Measurements from ENCODE around the gene DPYSL5. TPM values are rescaled to one million over a fixed set of nuclear protein-coding genes. Genes with fewer than 3 reads are reported as not detected.

DPYSL5 gene
- total and polyA plus RNA-seq, 4 donors, result not detected

DNA sequence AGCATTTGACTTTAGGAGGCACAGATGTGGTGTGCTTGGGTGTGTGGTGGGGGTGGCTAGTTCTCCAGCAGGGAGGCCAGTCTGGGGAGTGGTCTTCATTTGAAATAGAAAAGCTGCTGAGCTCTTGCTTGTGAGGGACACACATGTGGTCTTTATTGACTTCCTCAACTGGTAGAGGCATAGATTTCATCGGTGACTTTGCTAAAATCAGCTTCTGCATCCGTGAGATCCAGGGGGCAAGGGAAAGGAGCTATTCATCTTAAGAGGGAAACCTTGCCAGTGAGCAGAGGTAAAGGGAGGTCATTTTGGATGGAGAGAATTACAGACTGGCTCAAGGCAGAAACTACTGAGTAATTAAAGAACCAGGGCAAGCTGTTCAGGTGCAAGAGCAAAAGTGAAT is 127.2 kb downstream of the DPYSL5 start:
- no peaks in the 10 kb centered on the region for H3K27me3 ChIP-seq (ENCODE audit: control insufficient read depth in 1 of 2, insufficient read depth in 2 of 2, low read length in 1 of 2)
- H3K27ac ChIP-seq (ENCODE audit: low read depth in 1 of 2, low read length in 2 of 2), result no peak overlapping the region
- no peaks in the 10 kb centered on the region for H3K4me1 ChIP-seq (ENCODE audit: control insufficient read depth in 1 of 2, insufficient read depth in 2 of 2, low read length in 2 of 2)
- H3K9me3 ChIP-seq (ENCODE audit: control insufficient read depth, low read length), result no peaks in the 10 kb centered on the region
- WGBS, 2 donors, result 58 to 61% methylated on average over 2 of the region's 2 CpGs
- intact Hi-C loops (cut with DNase I), result loop anchor here in 1 of 2 donors (5.0 kb wide), 1 partner anchor 42 kb away; no protein-coding TSS in a partner anchor
- no peak overlapping the region for H3K4me3 ChIP-seq (ENCODE audit: low read length in 2 of 2)
- no peaks in the 10 kb centered on the region for H3K36me3 ChIP-seq (ENCODE audit: control insufficient read depth in 1 of 2, insufficient read depth in 2 of 2, low read length in 1 of 2)
- DNase-seq (no peak), ATAC-seq (ENCODE audit: low FRiP score) (no peak)

DNA sequence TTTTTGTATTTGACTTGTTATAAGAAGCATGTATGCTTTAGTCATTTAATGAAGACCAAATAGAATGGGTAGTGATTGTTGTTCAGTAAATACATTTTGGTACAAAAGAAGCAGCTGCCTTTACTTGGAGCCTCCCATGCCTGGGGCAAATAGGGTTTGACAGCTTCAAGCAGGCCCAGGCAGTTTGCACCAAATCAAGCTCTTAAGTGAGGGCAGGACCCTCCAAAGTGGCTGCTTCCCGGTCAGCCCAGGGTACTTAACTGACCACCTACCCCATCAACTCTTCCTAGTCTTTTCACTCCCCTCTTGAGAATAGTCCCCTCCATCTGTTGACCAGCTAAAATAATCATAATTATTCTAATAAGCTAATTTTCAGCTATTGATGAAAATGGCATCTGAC is 127.7 kb downstream of the DPYSL5 start:
- ATAC-seq (ENCODE audit: low FRiP score), result no peak
- no peaks in the 10 kb centered on the region for H3K36me3 ChIP-seq (ENCODE audit: control insufficient read depth in 1 of 2, insufficient read depth in 2 of 2, low read length in 1 of 2)
- DNase-seq, result no peak
- no peak overlapping the region for H3K4me3 ChIP-seq (ENCODE audit: low read length in 2 of 2)
- intact Hi-C loops (cut with DNase I), result loop anchor here in 1 of 2 donors (5.0 kb wide), 1 partner anchor 42 kb away; no protein-coding TSS in a partner anchor
- no peaks in the 10 kb centered on the region for H3K4me1 ChIP-seq (ENCODE audit: control insufficient read depth in 1 of 2, insufficient read depth in 2 of 2, low read length in 2 of 2)
- 74 to 90% methylated on average over 1 of the region's 1 CpG for WGBS, 2 donors
- no peak overlapping the region for H3K27ac ChIP-seq (ENCODE audit: low read depth in 1 of 2, low read length in 2 of 2)
- H3K9me3 ChIP-seq (ENCODE audit: control insufficient read depth, low read length), result no peaks in the 10 kb centered on the region
- no peaks in the 10 kb centered on the region for H3K27me3 ChIP-seq (ENCODE audit: control insufficient read depth in 1 of 2, insufficient read depth in 2 of 2, low read length in 1 of 2)

DNA sequence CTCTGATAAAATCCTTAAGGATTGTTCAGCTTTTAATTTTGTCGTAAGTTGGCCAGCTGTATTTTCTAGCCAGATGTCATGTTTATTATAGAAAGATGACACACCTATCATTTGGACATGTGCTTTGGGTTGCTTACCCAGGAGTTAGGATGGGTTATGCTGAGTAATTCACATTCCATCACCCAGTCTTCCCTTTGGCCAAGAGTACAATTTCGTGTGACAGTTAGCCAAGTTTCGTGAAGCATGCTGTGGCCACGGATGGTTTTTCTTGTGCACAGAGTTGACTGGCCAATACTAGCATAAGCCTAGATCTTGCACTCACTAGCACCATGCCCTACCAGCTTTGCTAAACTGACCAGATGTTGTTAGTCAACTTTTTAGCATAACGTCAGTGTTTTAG is 128.3 kb downstream of the DPYSL5 start:
- DNase-seq, result no peak
- H3K36me3 ChIP-seq (ENCODE audit: control insufficient read depth in 1 of 2, insufficient read depth in 2 of 2, low read length in 1 of 2), result no peaks in the 10 kb centered on the region
- no peak for ATAC-seq (ENCODE audit: low FRiP score)
- H3K27me3 ChIP-seq (ENCODE audit: control insufficient read depth in 1 of 2, insufficient read depth in 2 of 2, low read length in 1 of 2), result no peaks in the 10 kb centered on the region
- intact Hi-C loops (cut with DNase I), result loop anchor here in 1 of 2 donors (5.0 kb wide), 1 partner anchor 41 kb away; no protein-coding TSS in a partner anchor
- 81 to 84% methylated on average over 5 of the region's 5 CpGs for WGBS, 2 donors
- no peaks in the 10 kb centered on the region for H3K9me3 ChIP-seq (ENCODE audit: control insufficient read depth, low read length)
- H3K4me1 ChIP-seq (ENCODE audit: control insufficient read depth in 1 of 2, insufficient read depth in 2 of 2, low read length in 2 of 2), result no peaks in the 10 kb centered on the region
- no peak overlapping the region for H3K27ac ChIP-seq (ENCODE audit: low read depth in 1 of 2, low read length in 2 of 2)
- no peak overlapping the region for H3K4me3 ChIP-seq (ENCODE audit: low read length in 2 of 2)

- Histone ChIP-seq H3K4me1 (ENCODE audit: control insufficient read depth in 1 of 2, insufficient read depth in 2 of 2, low read length in 2 of 2) (no peaks in the 10 kb centered on the region), H3K36me3 (ENCODE audit: control insufficient read depth in 1 of 2, insufficient read depth in 2 of 2, low read length in 1 of 2) (no peaks in the 10 kb centered on the region), H3K9me3 (ENCODE audit: control insufficient read depth, low read length) (no peaks in the 10 kb centered on the region), H3K27ac (ENCODE audit: low read depth in 1 of 2, low read length in 2 of 2) (no peak overlapping the region), H3K4me3 (ENCODE audit: low read length in 2 of 2) (no peak overlapping the region), H3K27me3 (ENCODE audit: control insufficient read depth in 1 of 2, insufficient read depth in 2 of 2, low read length in 1 of 2) (no peaks in the 10 kb centered on the region)
- intact Hi-C loops (cut with DNase I), result loop anchor here in 1 of 2 donors (5.0 kb wide), 1 partner anchor 40 kb away; no protein-coding TSS in a partner anchor
- DNase-seq (no peak), ATAC-seq (ENCODE audit: low FRiP score) (no peak)
- WGBS, 2 donors, result 82% methylated on average over 2 of the region's 2 CpGs
Measured at GRCh38 chr2:26977012-26977411, 129.1 kb downstream of the DPYSL5 start.

- no peaks in the 10 kb centered on the region for H3K27me3 ChIP-seq (ENCODE audit: control insufficient read depth in 1 of 2, insufficient read depth in 2 of 2, low read length in 1 of 2)
- no peak overlapping the region for H3K27ac ChIP-seq (ENCODE audit: low read depth in 1 of 2, low read length in 2 of 2)
- intact Hi-C loops (cut with DNase I), result loop anchor here in 1 of 2 donors (5.0 kb wide), 1 partner anchor 39 kb away; no protein-coding TSS in a partner anchor
- ATAC-seq (ENCODE audit: low FRiP score), result no peak
- H3K36me3 ChIP-seq (ENCODE audit: control insufficient read depth in 1 of 2, insufficient read depth in 2 of 2, low read length in 1 of 2), result no peaks in the 10 kb centered on the region
- peaks cover 0 to 2% of the 10 kb centered on the region in 2 donors for H3K4me1 ChIP-seq (ENCODE audit: control insufficient read depth in 1 of 2, insufficient read depth in 2 of 2, low read length in 2 of 2)
- WGBS, 2 donors, result 66 to 74% methylated on average over 4 of the region's 4 CpGs
- H3K4me3 ChIP-seq (ENCODE audit: low read length in 2 of 2), result no peak overlapping the region
- no peak for DNase-seq
- no peaks in the 10 kb centered on the region for H3K9me3 ChIP-seq (ENCODE audit: control insufficient read depth, low read length)
Measured at GRCh38 chr2:26978061-26978596, 130.2 kb downstream of the DPYSL5 start.

GRCh38 chr2:26979741-26980140 is 131.8 kb downstream of the DPYSL5 start:
- 67 to 70% methylated on average over 2 of the region's 2 CpGs for WGBS, 2 donors
- H3K27ac ChIP-seq (ENCODE audit: low read depth in 1 of 2, low read length in 2 of 2), result no peak overlapping the region
- no peak overlapping the region for H3K4me3 ChIP-seq (ENCODE audit: low read length in 2 of 2)
- H3K9me3 ChIP-seq (ENCODE audit: control insufficient read depth, low read length), result no peaks in the 10 kb centered on the region
- intact Hi-C loops (cut with DNase I), result loop anchor here in 1 of 2 donors (5.0 kb wide), 1 partner anchor 38 kb away; no protein-coding TSS in a partner anchor
- no peaks in the 10 kb centered on the region for H3K36me3 ChIP-seq (ENCODE audit: control insufficient read depth in 1 of 2, insufficient read depth in 2 of 2, low read length in 1 of 2)
- H3K27me3 ChIP-seq (ENCODE audit: control insufficient read depth in 1 of 2, insufficient read depth in 2 of 2, low read length in 1 of 2), result no peaks in the 10 kb centered on the region
- ATAC-seq (ENCODE audit: low FRiP score), result no peak
- H3K4me1 ChIP-seq (ENCODE audit: control insufficient read depth in 1 of 2, insufficient read depth in 2 of 2, low read length in 2 of 2), result peaks cover 0 to 2% of the 10 kb centered on the region in 2 donors
- DNase-seq, result no peak

- Histone ChIP-seq H3K36me3 (ENCODE audit: control insufficient read depth in 1 of 2, insufficient read depth in 2 of 2, low read length in 1 of 2) (no peaks in the 10 kb centered on the region), H3K27ac (ENCODE audit: low read depth in 1 of 2, low read length in 2 of 2) (no peak overlapping the region), H3K4me1 (ENCODE audit: control insufficient read depth in 1 of 2, insufficient read depth in 2 of 2, low read length in 2 of 2) (peaks cover 0 to 2% of the 10 kb centered on the region in 2 donors), H3K9me3 (ENCODE audit: control insufficient read depth, low read length) (no peaks in the 10 kb centered on the region), H3K27me3 (ENCODE audit: control insufficient read depth in 1 of 2, insufficient read depth in 2 of 2, low read length in 1 of 2) (no peaks in the 10 kb centered on the region), H3K4me3 (ENCODE audit: low read length in 2 of 2) (no peak overlapping the region)
- intact Hi-C loops (cut with DNase I), result no loop called here
- ATAC-seq (ENCODE audit: low FRiP score) (no peak), DNase-seq (no peak)
- WGBS, 2 donors, result 92 to 94% methylated on average over 2 of the region's 2 CpGs
Measured at GRCh38 chr2:26980971-26981370, 133.0 kb downstream of the DPYSL5 start.

DNA sequence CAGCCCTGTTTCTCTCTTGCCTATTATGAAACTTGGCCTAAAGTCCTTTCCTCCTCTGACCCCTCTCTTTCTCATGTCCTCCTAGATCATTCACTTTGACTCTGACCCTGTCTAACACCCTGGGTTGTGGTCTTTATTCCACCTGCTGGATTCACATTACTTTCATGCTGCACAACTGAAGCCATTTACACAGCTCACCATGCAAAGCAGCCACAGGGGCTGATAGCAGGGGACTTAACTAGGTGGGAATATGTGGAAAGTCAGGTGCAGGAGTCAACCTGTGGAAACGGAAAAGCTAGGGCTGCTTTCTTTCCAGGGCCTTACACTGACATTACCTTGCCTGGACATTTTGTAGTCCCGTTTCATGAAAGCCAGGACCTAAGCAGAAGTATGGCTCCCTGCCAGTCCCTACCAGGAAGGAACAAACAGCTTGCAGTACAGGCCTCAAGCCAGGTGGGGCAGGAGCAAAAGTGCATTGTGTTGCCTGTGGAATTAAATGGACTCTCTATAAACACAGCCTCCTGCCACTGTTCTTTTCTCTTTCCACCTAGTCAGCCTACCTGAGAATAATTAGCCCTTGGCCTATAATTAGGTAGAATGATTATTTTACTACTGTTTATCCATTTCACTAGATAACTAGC is 134.3 kb downstream of the DPYSL5 start:
- Histone ChIP-seq H3K4me3 (ENCODE audit: low read length in 2 of 2) (no peak overlapping the region), H3K9me3 (ENCODE audit: control insufficient read depth, low read length) (no peaks in the 10 kb centered on the region), H3K4me1 (ENCODE audit: control insufficient read depth in 1 of 2, insufficient read depth in 2 of 2, low read length in 2 of 2) (peaks cover 0 to 2% of the 10 kb centered on the region in 2 donors), H3K27me3 (ENCODE audit: control insufficient read depth in 1 of 2, insufficient read depth in 2 of 2, low read length in 1 of 2) (no peaks in the 10 kb centered on the region), H3K36me3 (ENCODE audit: control insufficient read depth in 1 of 2, insufficient read depth in 2 of 2, low read length in 1 of 2) (no peaks in the 10 kb centered on the region), H3K27ac (ENCODE audit: low read depth in 1 of 2, low read length in 2 of 2) (no peak overlapping the region)
- DNase-seq, result peak in 1 of 2 donors; percentile 62
- WGBS, 2 donors, result 31 to 43% methylated on average over 2 of the region's 2 CpGs
- intact Hi-C loops (cut with DNase I), result no loop called here
- ATAC-seq (ENCODE audit: low FRiP score), result peak; percentile 50

DNA sequence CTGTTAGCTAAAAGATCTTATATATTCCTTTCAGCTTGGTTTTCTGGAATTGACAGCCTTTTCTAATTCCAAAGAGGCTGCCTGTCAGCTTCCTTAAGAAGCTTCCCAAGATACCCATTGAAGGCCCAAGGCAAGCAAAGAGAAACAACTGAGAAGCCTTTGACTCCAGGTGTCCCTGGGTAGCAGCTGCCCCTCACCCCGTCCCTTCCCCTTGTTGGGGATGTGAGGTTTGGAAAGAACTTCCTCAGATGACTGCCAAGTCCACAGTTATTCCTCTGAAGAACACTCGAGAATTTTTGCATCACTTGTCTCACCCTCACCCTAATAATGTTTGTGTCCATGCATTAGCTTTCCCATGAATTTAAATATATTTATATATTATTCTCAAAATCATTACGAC is 135.8 kb downstream of the DPYSL5 start:
- intact Hi-C loops (cut with DNase I), result no loop called here
- 82 to 84% methylated on average over 3 of the region's 3 CpGs for WGBS, 2 donors

More for the DNA sequence above, 135.8 kb downstream of the DPYSL5 start:
- H3K4me3 ChIP-seq (ENCODE audit: low read length in 2 of 2), result no peak overlapping the region
- H3K27ac ChIP-seq (ENCODE audit: low read depth in 1 of 2, low read length in 2 of 2), result no peak overlapping the region
- no peaks in the 10 kb centered on the region for H3K9me3 ChIP-seq (ENCODE audit: control insufficient read depth, low read length)
- peaks cover 0 to 2% of the 10 kb centered on the region in 2 donors for H3K4me1 ChIP-seq (ENCODE audit: control insufficient read depth in 1 of 2, insufficient read depth in 2 of 2, low read length in 2 of 2)
- ATAC-seq (ENCODE audit: low FRiP score) (no peak), DNase-seq (no peak)
- H3K36me3 ChIP-seq (ENCODE audit: control insufficient read depth in 1 of 2, insufficient read depth in 2 of 2, low read length in 1 of 2), result no peaks in the 10 kb centered on the region
- H3K27me3 ChIP-seq (ENCODE audit: control insufficient read depth in 1 of 2, insufficient read depth in 2 of 2, low read length in 1 of 2), result no peaks in the 10 kb centered on the region
